ENCODE data around the gene KCNJ4.

Gene KCNJ4

GRCh38 chr22:38452373-38453065 is 2.5 kb downstream of the KCNJ4 start:
- DNase-seq (ENCODE audit: low read depth), result no peak

- DNase-seq (ENCODE audit: low read depth), result no peak
Measured at GRCh38 chr22:38451864-38452263, 3.1 kb downstream of the KCNJ4 start.

- DNase-seq (ENCODE audit: low read depth), result no peak
Measured at GRCh38 chr22:38451404-38451803, 3.6 kb downstream of the KCNJ4 start.

- DNase-seq (ENCODE audit: low read depth), result no peak
Measured at GRCh38 chr22:38450234-38450797, 4.7 kb downstream of the KCNJ4 start.

GRCh38 chr22:38449776-38450175 is 5.2 kb downstream of the KCNJ4 start:
- no peak for DNase-seq (ENCODE audit: low read depth)

- DNase-seq (ENCODE audit: low read depth), result no peak
Measured at GRCh38 chr22:38448945-38449745, 5.9 kb downstream of the KCNJ4 start.

GRCh38 chr22:38446018-38446601 is 8.9 kb downstream of the KCNJ4 start:
- no peak for DNase-seq (ENCODE audit: low read depth)

GRCh38 chr22:38444783-38445182 is 10.2 kb downstream of the KCNJ4 start:
- no peak for DNase-seq (ENCODE audit: low read depth)

- no peak for DNase-seq (ENCODE audit: low read depth)
Measured at GRCh38 chr22:38443628-38444521, 11.1 kb downstream of the KCNJ4 start.

- no peak for DNase-seq (ENCODE audit: low read depth)
Measured at GRCh38 chr22:38442967-38443627, 11.9 kb downstream of the KCNJ4 start.

GRCh38 chr22:38441620-38442287 is 13.2 kb downstream of the KCNJ4 start:
- DNase-seq (ENCODE audit: low read depth), result no peak

- DNase-seq (ENCODE audit: low read depth), result no peak
Measured at GRCh38 chr22:38440747-38441350, 14.2 kb downstream of the KCNJ4 start.

- no peak for DNase-seq (ENCODE audit: low read depth)
Measured at GRCh38 chr22:38437416-38437815, 17.6 kb downstream of the KCNJ4 start.

GRCh38 chr22:38436629-38437395 is 18.2 kb downstream of the KCNJ4 start:
- DNase-seq (ENCODE audit: low read depth), result no peak

GRCh38 chr22:38435965-38436364 is 19.0 kb downstream of the KCNJ4 start:
- no peak for DNase-seq (ENCODE audit: low read depth)

- DNase-seq (ENCODE audit: low read depth), result no peak
Measured at GRCh38 chr22:38435010-38435409, 20.0 kb downstream of the KCNJ4 start.

GRCh38 chr22:38433871-38434270 is 21.1 kb downstream of the KCNJ4 start:
- no peak for DNase-seq (ENCODE audit: low read depth)

- DNase-seq (ENCODE audit: low read depth), result no peak
Measured at GRCh38 chr22:38432264-38432663, 22.7 kb downstream of the KCNJ4 start.

GRCh38 chr22:38431266-38432010 is 23.6 kb downstream of the KCNJ4 start:
- DNase-seq (ENCODE audit: low read depth), result no peak
